HG03095 (cell line): ENCODE data around the gene SGCB.
A peak's percentile ranks its signal among the peaks of the same experiment; 100 is the strongest.
"Not testable (repeated sequence)": the region's sequence is repeated elsewhere in the genome, so short reads cannot be mapped to it uniquely, and the experiment has no call there.

ENCODE experiments used
- ATAC-seq: cut with Tn5 transposase; IDR thresholded peaks from one replicate; pipeline ENCODE4 v1.9.1; 2021; ENCODE audit warnings: moderate library complexity; ENCODE audit not compliant: unreplicated experiment

The SGCB gene

GRCh38 chr4:52038103-52038912, at the start of gene SGCB:
Gene SGCB (minus strand): TSS chr4:52038299. CDS start chr4:52038259, 40 bp downstream.
- peak; percentile 91 for ATAC-seq

GRCh38 chr4:52086425-52086824, 48.3 kb upstream of the SGCB start:
- ATAC-seq: not testable (repeated sequence)

GRCh38 chr4:52081216-52081615, 43.1 kb upstream of the SGCB start:
- ATAC-seq: no peak

GRCh38 chr4:52079659-52080058, 41.6 kb upstream of the SGCB start:
- no peak for ATAC-seq

- ATAC-seq: no peak
Observed at GRCh38 chr4:52076731-52077130, 38.6 kb upstream of the SGCB start.

- no peak for ATAC-seq
Observed at GRCh38 chr4:52071791-52072546, 33.9 kb upstream of the SGCB start.

- no peak for ATAC-seq
Observed at GRCh38 chr4:52069571-52069970, 31.5 kb upstream of the SGCB start.

GRCh38 chr4:52059372-52059771, 21.3 kb upstream of the SGCB start:
- no peak for ATAC-seq

- ATAC-seq: no peak
Observed at GRCh38 chr4:52058275-52058674, 20.2 kb upstream of the SGCB start.

- ATAC-seq: no peak
Observed at GRCh38 chr4:52057196-52057595, 19.1 kb upstream of the SGCB start.

GRCh38 chr4:52054254-52054653, 16.2 kb upstream of the SGCB start:
- ATAC-seq: no peak

- ATAC-seq: peak; percentile 68
Observed at GRCh38 chr4:52052475-52052780, 14.3 kb upstream of the SGCB start.

GRCh38 chr4:52051615-52052474, 13.7 kb upstream of the SGCB start:
- peak; percentile 55 for ATAC-seq

- peak; percentile 33 for ATAC-seq
Observed at GRCh38 chr4:52051213-52051614, 13.1 kb upstream of the SGCB start, which contains the start of gene SPATA18. Gene SPATA18 (plus strand): TSS chr4:52051304. CDS start chr4:52051705, 401 bp downstream.

GRCh38 chr4:52049266-52049665, 11.2 kb upstream of the SGCB start:
- no peak for ATAC-seq

GRCh38 chr4:52045028-52045427, 6.9 kb upstream of the SGCB start:
- no peak for ATAC-seq

- ATAC-seq: peak; percentile 45
Observed at GRCh38 chr4:52037689-52038102, 403 bp downstream of the SGCB start.

GRCh38 chr4:52036886-52037530, 1.1 kb downstream of the SGCB start:
- no peak for ATAC-seq

GRCh38 chr4:52035190-52035589, 2.9 kb downstream of the SGCB start:
- no peak for ATAC-seq

- ATAC-seq: no peak
Observed at GRCh38 chr4:52032005-52032404, 6.1 kb downstream of the SGCB start.

GRCh38 chr4:52028970-52029369, 9.1 kb downstream of the SGCB start:
- no peak for ATAC-seq
